HEK293T (cell line): ENCODE results near the gene CELF2.
A peak's percentile ranks its signal among the peaks of the same experiment; 100 is the strongest.

Experiments used
- CTCF ChIA-PET: fragments of 350-600 bp; formaldehyde crosslinking; extraction: SDS; loops from one replicate; lab custom pipeline; 2021; ENCODE audit warnings: antibody characterized with exemption, inconsistent platforms; lab: Yijun Ruan, JAX
- POLR2A ChIA-PET: fragments of 350-600 bp; formaldehyde crosslinking; extraction: SDS; loops from one replicate; lab custom pipeline; 2020; ENCODE audit warnings: antibody characterized with exemption, inconsistent platforms; lab: Yijun Ruan, JAX
- DNase-seq: peaks from one replicate; pipeline ENCODE4 v3.0.0; 2012; ENCODE audit warnings: mixed read lengths; ENCODE audit errors: extremely low spot score
- ARNT ChIP-seq: fragments of 450-650 bp; IDR thresholded peaks from 2 replicates; pipeline ENCODE4 v1.6.1; 2017; ENCODE audit warnings: mild to moderate bottlenecking
- BHLHE40 ChIP-seq: fragments of 450-650 bp; IDR thresholded peaks from 2 replicates; pipeline ENCODE4 v1.6.1; 2016; ENCODE audit warnings: mild to moderate bottlenecking, moderate library complexity, borderline replicate concordance
- CTBP1 ChIP-seq: fragments of 450-650 bp; IDR thresholded peaks from 2 replicates; pipeline ENCODE4 v1.6.1; 2016; ENCODE audit warnings: borderline replicate concordance
- ELF4 ChIP-seq: fragments of 450-650 bp; IDR thresholded peaks from 2 replicates; pipeline ENCODE4 v1.6.1; 2017; ENCODE audit warnings: antibody characterized with exemption
- FOXA1 ChIP-seq: fragments of 450-650 bp; IDR thresholded peaks from 2 replicates; pipeline ENCODE4 v1.6.1; 2016; ENCODE audit warnings: mild to moderate bottlenecking
- FOXK2 ChIP-seq: fragments of 450-650 bp; IDR thresholded peaks from 2 replicates; pipeline ENCODE4 v1.6.1; 2016; ENCODE audit warnings: mild to moderate bottlenecking
- FOXM1 ChIP-seq: fragments of 450-650 bp; IDR thresholded peaks from 2 replicates; pipeline ENCODE4 v1.6.1; 2017; ENCODE audit warnings: mild to moderate bottlenecking, borderline replicate concordance
- HDGF ChIP-seq: fragments of 450-650 bp; IDR thresholded peaks from 2 replicates; pipeline ENCODE4 v1.6.1; 2017; ENCODE audit warnings: antibody characterized with exemption, borderline replicate concordance
- L3MBTL2 ChIP-seq: fragments of 450-650 bp; conservative IDR thresholded peaks from 2 replicates; pipeline ENCODE4 v1.6.1; 2016; ENCODE audit warnings: mild to moderate bottlenecking
- LEF1 ChIP-seq: fragments of 450-650 bp; IDR thresholded peaks from 2 replicates; pipeline ENCODE4 v1.6.1; 2017; ENCODE audit warnings: mild to moderate bottlenecking, borderline replicate concordance
- NFRKB ChIP-seq: fragments of 450-650 bp; IDR thresholded peaks from 2 replicates; pipeline ENCODE4 v1.6.1; 2016; ENCODE audit warnings: mild to moderate bottlenecking, moderate library complexity
- PKNOX1 ChIP-seq: fragments of 450-650 bp; IDR thresholded peaks from 2 replicates; pipeline ENCODE4 v1.6.1; 2016
- SP1 ChIP-seq: fragments of 450-650 bp; IDR thresholded peaks from 2 replicates; pipeline ENCODE4 v1.6.1; 2017
- SUZ12 ChIP-seq: fragments of 450-650 bp; IDR thresholded peaks from 2 replicates; pipeline ENCODE4 v1.6.1; 2016; ENCODE audit warnings: mild to moderate bottlenecking
- TARDBP ChIP-seq: fragments of 450-650 bp; IDR thresholded peaks from 2 replicates; pipeline ENCODE4 v1.6.1; 2016
- ZNF384 ChIP-seq: fragments of 450-650 bp; IDR thresholded peaks from 2 replicates; pipeline ENCODE4 v1.6.1; 2016

The CELF2 gene

DNA sequence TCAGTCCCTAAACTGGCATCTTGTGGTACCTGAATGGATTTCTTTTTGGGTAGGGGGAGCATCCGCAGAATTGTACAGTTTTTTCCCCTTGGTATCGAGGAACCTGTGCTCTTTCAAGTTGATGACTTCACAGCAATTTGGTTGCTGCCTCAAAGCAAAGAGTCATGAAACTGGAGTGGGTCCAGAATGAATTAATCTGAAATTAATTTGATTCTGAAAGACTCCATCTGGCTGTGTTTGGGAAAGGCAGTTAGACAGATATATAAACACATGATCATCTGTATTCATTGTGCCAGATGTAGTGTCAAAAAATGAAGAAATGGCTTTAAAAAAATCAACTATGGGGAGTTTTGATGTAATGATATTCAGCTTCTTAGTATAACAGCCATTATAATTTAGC lies 136.1 kb downstream of the CELF2 start:
- ChIA-PET CTCF (no interaction called here), POLR2A (interaction anchor here (0.5 to 1.3 kb wide), 2 partner anchors 11 to 43 kb away, joined by 4 read pairs; no protein-coding TSS in a partner anchor)
- TF ChIP-seq SP1 (no peak), ELF4 (no peak), BHLHE40 (no peak), LEF1 (no peak), SUZ12 (no peak), FOXM1 (no peak), NFRKB (no peak), PKNOX1 (no peak), L3MBTL2 (no peak), FOXK2 (no peak), FOXA1 (no peak), CTBP1 (no peak), TARDBP (no peak), ARNT (no peak), ZNF384 (no peak), HDGF (no peak)
- no peak for DNase-seq

DNA sequence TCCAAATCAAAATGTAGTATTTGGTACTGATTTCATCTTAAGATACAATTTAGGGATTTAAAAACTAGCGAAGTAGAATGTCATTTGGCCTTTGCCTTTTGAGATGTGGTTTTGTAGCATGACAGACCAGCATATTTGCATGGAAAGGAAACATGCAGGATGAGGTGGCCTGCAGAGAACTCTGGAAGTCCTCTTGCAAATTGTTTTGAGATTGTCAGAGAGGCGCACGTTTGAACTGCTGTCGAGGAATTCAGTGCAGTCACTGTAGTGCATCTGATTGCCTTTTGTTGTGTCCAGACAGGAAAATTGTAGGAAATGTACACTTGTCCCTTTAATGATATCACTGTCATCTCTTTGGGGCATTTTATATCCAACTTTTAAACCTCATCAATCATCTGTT lies 136.7 kb downstream of the CELF2 start:
- TF ChIP-seq NFRKB (no peak), BHLHE40 (no peak), HDGF (no peak), LEF1 (no peak), TARDBP (no peak), PKNOX1 (no peak)
- ChIA-PET POLR2A (interaction anchor here (1.0 kb wide), 1 partner anchor 10 kb away, joined by 5 read pairs; no protein-coding TSS in a partner anchor), CTCF (interaction anchor here (0.5 to 0.6 kb wide), 2 partner anchors 119 to 366 kb away, joined by 3 read pairs; no protein-coding TSS in a partner anchor)
- no peak for DNase-seq

- CTCF ChIA-PET = interaction anchor here (0.5 to 0.6 kb wide), 2 partner anchors 120 to 366 kb away, joined by 3 read pairs; no protein-coding TSS in a partner anchor
- TF ChIP-seq CTBP1 (no peak), TARDBP (no peak), HDGF (no peak), FOXM1 (no peak), ELF4 (no peak), FOXK2 (no peak), ARNT (no peak), SP1 (no peak), SUZ12 (no peak), LEF1 (no peak), FOXA1 (no peak), BHLHE40 (no peak), L3MBTL2 (no peak), ZNF384 (no peak), PKNOX1 (no peak), NFRKB (no peak)
- POLR2A ChIA-PET = interaction anchor here (1.0 kb wide), 1 partner anchor 10 kb away, joined by 5 read pairs; no protein-coding TSS in a partner anchor
- DNase-seq = no peak
Measured at GRCh38 chr10:11154849-11155498, 137.3 kb downstream of the CELF2 start.

DNA sequence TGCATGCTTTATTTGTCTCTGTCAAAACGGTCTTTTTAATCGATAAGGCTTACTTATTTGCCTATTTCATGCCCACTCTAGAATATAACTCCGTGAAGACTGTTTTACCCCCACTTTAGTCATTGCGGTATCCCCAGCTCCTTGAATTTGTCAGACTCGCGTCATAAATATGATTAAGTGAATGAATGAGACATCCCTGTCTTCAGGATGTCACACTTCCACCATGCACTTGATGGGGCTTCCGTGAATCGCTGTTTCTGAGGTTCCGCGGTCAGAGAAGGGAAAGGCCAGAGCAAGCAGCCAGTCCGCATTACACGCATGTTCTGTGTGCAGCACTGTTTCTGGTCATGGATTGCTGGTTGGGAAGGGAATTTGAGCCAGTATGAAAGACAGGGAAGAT lies 138.8 kb downstream of the CELF2 start:
- TF ChIP-seq ELF4 (no peak), BHLHE40 (no peak), NFRKB (no peak), L3MBTL2 (no peak), SUZ12 (no peak), FOXA1 (no peak)
- no peak for DNase-seq
- POLR2A ChIA-PET = no interaction called here
- CTCF ChIA-PET = no interaction called here

GRCh38 chr10:11157292-11158076 lies 139.8 kb downstream of the CELF2 start:
- no peak for TF ChIP-seq SP1
- TF ChIP-seq HDGF = no peak
- ChIA-PET POLR2A (no interaction called here), CTCF (no interaction called here)
- DNase-seq = no peak

DNA sequence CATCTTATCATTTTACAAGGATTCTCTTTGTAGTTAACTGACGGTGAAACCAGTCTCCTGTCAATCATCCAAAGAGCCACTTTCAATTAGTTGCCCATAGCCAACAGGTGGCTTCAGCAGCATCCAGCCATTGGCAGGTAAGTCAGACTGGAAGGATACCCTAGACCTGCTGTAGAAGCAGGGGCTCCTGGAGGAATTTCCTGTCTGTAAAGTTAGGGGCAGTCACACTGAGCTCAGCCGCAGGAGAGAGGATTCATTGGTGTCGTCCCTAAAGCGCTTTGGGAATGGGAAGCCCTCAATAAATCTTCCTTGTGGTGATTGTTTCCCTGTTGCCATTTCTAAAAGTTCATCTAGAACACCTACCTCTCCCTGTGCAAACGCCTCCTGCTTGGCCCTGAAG lies 140.4 kb downstream of the CELF2 start:
- POLR2A ChIA-PET = no interaction called here
- no peak for TF ChIP-seq NFRKB
- TF ChIP-seq PKNOX1 = 0 out of 2 replicates have a peak, but pooled peaks have one; percentile 5
- no peak for DNase-seq
- CTCF ChIA-PET = no interaction called here
